CD8-positive, alpha-beta memory T cell (primary cell): ENCODE data around the gene TMEM182. TPM values are rescaled to one million over a fixed set of nuclear protein-coding genes. Genes with fewer than 3 reads are reported as not detected.

Experiments
- CTCF ChIA-PET: fragments of 350-600 bp; sonication (Branson Sonifier 250); formaldehyde crosslinking; loops from one replicate; lab custom pipeline; 2021; ENCODE audit warnings: antibody characterized with exemption; lab: Charles Lee
- POLR2A ChIA-PET: fragments of 350-600 bp; sonication (Branson Sonifier 250); formaldehyde crosslinking; loops from one replicate; lab custom pipeline; 2021; ENCODE audit warnings: antibody characterized with exemption; lab: Charles Lee
- DNase-seq, 5 donors: peaks; one replicate each; pipeline versions ENCODE4 v3.0.0 to v3.0.0-alpha.2; 2020 to 2022; ENCODE audit warnings: mixed read lengths in 1 of 5
- H3K27ac ChIP-seq: one replicate; pipeline ENCODE4 v1.7.0; 2013; ENCODE audit warnings: low read depth, mild to moderate bottlenecking, low read length, moderate library complexity
- H3K27me3 ChIP-seq: 2 replicates; pipeline ENCODE4 v1.7.0; 2013; ENCODE audit warnings: low read length, mild to moderate bottlenecking; ENCODE audit not compliant: insufficient read depth, poor library complexity, severe bottlenecking
- H3K36me3 ChIP-seq: 2 replicates; pipeline ENCODE4 v1.7.0; 2013; ENCODE audit warnings: mild to moderate bottlenecking, low read length, moderate library complexity; ENCODE audit not compliant: insufficient read depth
- H3K4me1 ChIP-seq: 2 replicates; pipeline ENCODE4 v1.7.0; 2013; ENCODE audit warnings: mild to moderate bottlenecking, low read length, moderate library complexity; ENCODE audit not compliant: insufficient read depth
- H3K4me3 ChIP-seq: 2 replicates; pipeline ENCODE4 v1.7.0; 2013; ENCODE audit warnings: mild to moderate bottlenecking, low read length
- H3K9me3 ChIP-seq: 2 replicates; pipeline ENCODE4 v1.7.0; 2013; ENCODE audit warnings: mild to moderate bottlenecking, low read length
- H3K27ac Mint-ChIP-seq, 8 donors: one replicate each; pipeline ENCODE4 v1.8.0; 2020 to 2021; ENCODE audit warnings: mixed read lengths in 8 of 8, mild to moderate bottlenecking in 6 of 8, inconsistent platforms in 3 of 8, moderate library complexity in 3 of 8
- H3K27me3 Mint-ChIP-seq, 2 donors: one replicate each; pipeline ENCODE4 v1.8.0; 2020 to 2021; ENCODE audit warnings: mixed read lengths in 2 of 2, mild to moderate bottlenecking in 1 of 2, moderate library complexity in 1 of 2
- H3K36me3 Mint-ChIP-seq, 3 donors: one replicate each; pipeline ENCODE4 v1.8.0; 2020 to 2021; ENCODE audit warnings: mixed read lengths in 3 of 3, inconsistent platforms in 1 of 3, mild to moderate bottlenecking in 1 of 3
- H3K4me1 Mint-ChIP-seq, 3 donors: one replicate each; pipeline ENCODE4 v1.8.0; 2020 to 2021; ENCODE audit warnings: mixed read lengths in 3 of 3, inconsistent platforms in 1 of 3, mild to moderate bottlenecking in 1 of 3
- H3K4me3 Mint-ChIP-seq, 7 donors: one replicate each; pipeline ENCODE4 v1.8.0; 2020 to 2021; ENCODE audit warnings: mixed read lengths in 7 of 7, mild to moderate bottlenecking in 6 of 7, moderate library complexity in 4 of 7, inconsistent platforms in 2 of 7
- H3K9me3 Mint-ChIP-seq, 5 donors: one replicate each; pipeline ENCODE4 v1.8.0; 2020 to 2022; ENCODE audit warnings: mixed read lengths in 5 of 5, mild to moderate bottlenecking in 3 of 5, moderate library complexity in 2 of 5, inconsistent platforms in 1 of 5
- polyA plus RNA-seq: library from polyadenylated mRNA; unstranded; fragments of 300-500 nt; fragmentation: Illumina TruSeq; gene quantifications from one replicate; pipeline ENCODE4 v1.2.3, GENCODE V29; 2021
- total RNA-seq, 2 experiments: library from RNA; stranded (reverse); gene quantifications; one replicate each; pipeline ENCODE4 v1.2.3, GENCODE V29; 2021

Gene TMEM182
- total and polyA plus RNA-seq, 3 experiments from 2014 or later, result 3.8 to 4.8 (median 4.6) TPM

- peaks cover 2 to 7% (median 5%) of the 10 kb centered on the region in 3 donors for H3K36me3 Mint-ChIP-seq
- DNase-seq, result no peak
- no peaks in the 10 kb centered on the region for H3K27me3 Mint-ChIP-seq
- H3K27ac Mint-ChIP-seq, result no peak overlapping the region
- H3K9me3 Mint-ChIP-seq, result peaks cover 0 to 4% (median 0%) of the 10 kb centered on the region in 5 donors
- Histone ChIP-seq H3K9me3 (no peaks in the 10 kb centered on the region), H3K4me3 (no peak overlapping the region), H3K27me3 (no peaks in the 10 kb centered on the region), H3K4me1 (no peaks in the 10 kb centered on the region), H3K27ac (no peak overlapping the region), H3K36me3 (no peaks in the 10 kb centered on the region)
- POLR2A ChIA-PET, result no interaction called here
- no peak overlapping the region for H3K4me3 Mint-ChIP-seq
- H3K4me1 Mint-ChIP-seq, result no peaks in the 10 kb centered on the region
- CTCF ChIA-PET, result interaction anchor here (1.7 kb wide), 1 partner anchor 56 kb away, joined by 4 read pairs; no protein-coding TSS in a partner anchor
Measured at GRCh38 chr2:102809291-102810189, 47.7 kb downstream of the TMEM182 start.

GRCh38 chr2:102815285-102815684 is 53.5 kb downstream of the TMEM182 start:
- Mint-ChIP-seq H3K9me3 (no peaks in the 10 kb centered on the region), H3K36me3 (peaks cover 8 to 17% (median 9%) of the 10 kb centered on the region in 3 donors), H3K4me1 (no peaks in the 10 kb centered on the region), H3K27me3 (no peaks in the 10 kb centered on the region), H3K27ac (no peak overlapping the region), H3K4me3 (no peak overlapping the region)
- CTCF ChIA-PET, result no interaction called here
- POLR2A ChIA-PET, result no interaction called here
- Histone ChIP-seq H3K27ac (no peak overlapping the region), H3K27me3 (no peaks in the 10 kb centered on the region), H3K4me1 (no peaks in the 10 kb centered on the region), H3K36me3 (no peaks in the 10 kb centered on the region), H3K4me3 (no peak overlapping the region), H3K9me3 (no peaks in the 10 kb centered on the region)
- no peak for DNase-seq

GRCh38 chr2:102826904-102827303 is 65.1 kb downstream of the TMEM182 start:
- Mint-ChIP-seq H3K36me3 (no peaks in the 10 kb centered on the region), H3K4me3 (no peak overlapping the region), H3K27ac (no peak overlapping the region), H3K4me1 (no peaks in the 10 kb centered on the region), H3K27me3 (no peaks in the 10 kb centered on the region), H3K9me3 (no peaks in the 10 kb centered on the region)
- Histone ChIP-seq H3K4me1 (no peaks in the 10 kb centered on the region), H3K27ac (no peak overlapping the region), H3K27me3 (no peaks in the 10 kb centered on the region), H3K4me3 (no peak overlapping the region), H3K36me3 (no peaks in the 10 kb centered on the region), H3K9me3 (no peaks in the 10 kb centered on the region)
- ChIA-PET POLR2A (no interaction called here), CTCF (interaction anchor here (1.0 kb wide), 1 partner anchor 13 kb away, joined by 4 read pairs; no protein-coding TSS in a partner anchor)
- DNase-seq, result no peak

DNA sequence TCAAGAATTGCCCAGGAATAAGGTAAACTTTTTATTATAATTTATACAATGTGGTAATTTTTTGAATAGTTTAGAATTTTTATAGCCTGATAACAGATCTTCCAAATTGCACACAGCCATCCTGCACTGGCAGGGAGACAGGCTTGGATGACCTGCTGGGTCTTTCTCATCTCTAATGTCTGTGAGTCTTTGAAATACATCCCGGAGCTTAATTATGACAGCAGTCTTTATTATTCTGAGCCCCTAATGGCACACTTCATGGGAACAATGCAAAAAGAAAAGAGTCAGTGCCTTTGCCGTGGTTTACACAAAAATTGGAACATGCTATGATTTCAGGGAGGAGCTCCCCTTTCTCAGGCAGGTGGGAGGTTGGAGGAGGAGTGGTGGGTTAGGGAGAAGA is 71.0 kb downstream of the TMEM182 start:
- Histone ChIP-seq H3K27me3 (no peaks in the 10 kb centered on the region), H3K4me1 (no peaks in the 10 kb centered on the region), H3K27ac (no peak overlapping the region), H3K9me3 (no peaks in the 10 kb centered on the region), H3K36me3 (no peaks in the 10 kb centered on the region), H3K4me3 (no peak overlapping the region)
- H3K36me3 Mint-ChIP-seq, result peaks cover 0 to 4% (median 0%) of the 10 kb centered on the region in 3 donors
- no peaks in the 10 kb centered on the region for H3K9me3 Mint-ChIP-seq
- ChIA-PET CTCF (interaction anchor here (1.3 kb wide), 1 partner anchor 9 kb away, joined by 4 read pairs; no protein-coding TSS in a partner anchor), POLR2A (no interaction called here)
- no peak overlapping the region for H3K4me3 Mint-ChIP-seq
- DNase-seq, result no peak
- peaks cover 0 to 1% of the 10 kb centered on the region in 2 donors for H3K27me3 Mint-ChIP-seq
- no peaks in the 10 kb centered on the region for H3K4me1 Mint-ChIP-seq
- H3K27ac Mint-ChIP-seq, result no peak overlapping the region

- Histone ChIP-seq H3K4me1 (no peaks in the 10 kb centered on the region), H3K36me3 (no peaks in the 10 kb centered on the region), H3K4me3 (no peak overlapping the region), H3K27ac (no peak overlapping the region), H3K9me3 (no peaks in the 10 kb centered on the region), H3K27me3 (no peaks in the 10 kb centered on the region)
- Mint-ChIP-seq H3K9me3 (no peaks in the 10 kb centered on the region), H3K4me1 (peaks cover 0 to under 1% (median 0%) of the 10 kb centered on the region in 3 donors), H3K4me3 (no peak overlapping the region), H3K27me3 (peaks cover 0 to 1% of the 10 kb centered on the region in 2 donors), H3K27ac (no peak overlapping the region), H3K36me3 (peaks cover 0 to 4% (median 0%) of the 10 kb centered on the region in 3 donors)
- ChIA-PET POLR2A (no interaction called here), CTCF (no interaction called here)
- DNase-seq, result no peak
Measured at GRCh38 chr2:102834523-102835273, 72.9 kb downstream of the TMEM182 start.

DNA sequence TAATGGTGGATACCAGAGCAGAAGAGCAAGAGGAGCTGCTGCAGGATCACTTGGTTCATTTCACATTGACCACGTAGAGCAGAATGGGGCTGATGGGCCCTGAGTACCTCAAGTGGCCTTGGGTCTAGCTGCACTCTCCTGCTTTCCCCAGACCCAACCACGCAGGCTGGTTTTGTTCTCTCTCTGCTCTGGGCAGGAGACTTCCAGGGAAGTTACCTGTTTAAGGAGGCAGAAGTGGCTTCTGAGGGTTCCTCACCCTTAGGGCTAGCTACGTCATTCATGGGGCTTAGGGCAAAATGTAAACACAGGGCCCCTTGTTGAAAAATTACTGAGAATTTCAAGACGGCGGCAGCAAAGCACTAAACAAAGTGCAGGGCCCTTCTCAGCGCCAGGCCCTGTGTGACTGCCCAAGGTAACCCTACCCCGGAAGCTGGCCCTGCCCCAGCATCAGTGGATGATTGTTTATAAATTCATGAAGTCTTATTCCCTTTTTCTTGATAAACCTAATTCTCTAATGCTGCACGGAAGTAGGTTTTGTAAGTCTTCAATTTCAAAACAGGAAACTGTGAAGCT is 75.9 kb downstream of the TMEM182 start:
- Mint-ChIP-seq H3K27me3 (peaks cover under 1 to 4% of the 10 kb centered on the region in 2 donors), H3K4me3 (no peak overlapping the region), H3K27ac (no peak overlapping the region), H3K4me1 (peaks cover 0 to 2% (median 0%) of the 10 kb centered on the region in 3 donors), H3K36me3 (peaks cover 0 to 4% (median 0%) of the 10 kb centered on the region in 3 donors), H3K9me3 (no peaks in the 10 kb centered on the region)
- DNase-seq, result no peak
- Histone ChIP-seq H3K27ac (no peak overlapping the region), H3K4me3 (no peak overlapping the region), H3K27me3 (no peaks in the 10 kb centered on the region), H3K4me1 (no peaks in the 10 kb centered on the region), H3K36me3 (no peaks in the 10 kb centered on the region), H3K9me3 (no peaks in the 10 kb centered on the region)
- CTCF ChIA-PET, result no interaction called here
- POLR2A ChIA-PET, result no interaction called here

DNA sequence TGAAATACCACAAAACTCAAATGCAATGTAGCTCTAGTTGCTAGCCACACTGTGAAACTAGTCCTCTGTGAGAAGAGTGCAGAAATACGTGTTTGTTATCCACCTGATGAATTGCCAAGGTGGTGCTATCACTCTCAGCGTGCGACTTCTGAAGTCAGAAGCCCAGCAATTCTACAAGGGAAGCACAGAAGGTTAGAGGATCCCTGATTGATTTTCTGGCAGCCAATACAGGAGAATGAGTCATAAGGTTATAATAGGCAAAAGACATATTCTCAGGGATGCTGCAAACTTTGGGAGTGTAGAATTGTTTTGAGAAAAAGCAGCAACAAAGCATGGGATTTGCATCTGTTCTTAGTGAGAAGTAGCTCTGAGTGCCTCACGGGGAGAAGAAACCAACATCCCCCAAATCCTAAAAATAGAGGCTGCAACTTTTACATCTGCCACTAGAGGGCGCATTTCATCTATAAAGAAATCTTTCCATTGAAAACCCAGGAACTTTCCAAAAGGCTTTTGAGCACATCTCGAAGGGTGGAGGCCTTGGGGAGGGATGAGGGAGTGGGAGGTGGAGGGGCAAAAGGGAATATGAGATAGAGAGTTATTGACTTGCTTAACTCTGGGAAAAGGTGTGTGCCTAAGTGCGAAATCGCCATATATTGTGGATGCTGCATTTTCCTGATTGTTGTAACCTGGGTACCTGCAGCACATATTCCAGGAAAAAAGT is 78.0 kb downstream of the TMEM182 start:
- ChIA-PET CTCF (interaction anchor here (0.8 to 1.1 kb wide), 4 partner anchors 8 to 24 kb away, joined by 3 to 4 read pairs (median 4); no protein-coding TSS in a partner anchor), POLR2A (no interaction called here)
- Mint-ChIP-seq H3K36me3 (peaks cover 0 to 2% (median 0%) of the 10 kb centered on the region in 3 donors), H3K27ac (no peak overlapping the region), H3K27me3 (peaks cover 0 to 4% of the 10 kb centered on the region in 2 donors), H3K4me3 (no peak overlapping the region), H3K4me1 (peaks cover 0 to 2% (median 0%) of the 10 kb centered on the region in 3 donors), H3K9me3 (no peaks in the 10 kb centered on the region)
- Histone ChIP-seq H3K27ac (no peak overlapping the region), H3K36me3 (no peaks in the 10 kb centered on the region), H3K9me3 (no peaks in the 10 kb centered on the region), H3K4me1 (no peaks in the 10 kb centered on the region), H3K4me3 (no peak overlapping the region), H3K27me3 (no peaks in the 10 kb centered on the region)
- peak in 1 of 5 donors; percentile 20 for DNase-seq
